ENCODE measurements around the gene PEAK3. TPM values are rescaled to one million over a fixed set of nuclear protein-coding genes. Genes with fewer than 3 reads are reported as not detected.

PEAK3 gene
- total and polyA plus RNA-seq, 9 of the 15 experiments (the other 6 are each of a cell fraction or from before 2014, with no cell fraction given) = 0.07 to 0.40 TPM; not detected in 7

DNA sequence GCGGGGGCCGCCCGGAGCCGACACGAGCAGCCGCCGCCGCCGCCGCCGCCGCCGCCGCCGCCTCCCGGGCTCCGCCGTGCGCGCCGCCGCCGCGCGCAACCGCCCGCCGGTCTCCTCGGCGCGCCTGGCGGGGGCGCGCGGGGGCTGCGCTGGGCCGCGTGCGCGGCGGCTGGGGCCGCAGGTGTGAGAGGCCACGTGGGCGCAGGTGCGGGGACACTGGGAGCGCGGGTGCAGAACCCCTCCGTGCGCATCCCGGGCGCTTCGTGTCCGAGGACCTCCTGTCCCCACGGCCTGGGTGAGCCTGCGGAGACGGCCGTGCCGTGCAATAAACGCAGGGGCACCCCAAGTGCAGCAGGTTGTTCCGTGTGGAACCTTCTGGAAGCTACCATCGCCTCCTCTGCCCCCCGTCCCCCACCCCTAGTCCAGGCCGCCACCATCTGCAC is 26.2 kb upstream of the PEAK3 start, which contains the start of gene LINGO3:
Gene LINGO3 (minus strand): TSS at position 41 of the 443 bp plus-strand sequence. CDS start 16,378 bp downstream, outside the sequence.
- peak within 1 kb of the TSS; percentile 21; the same call in 1 of the 2 replicates for H3K4me3 ChIP-seq
- H3K4me2 ChIP-seq (ENCODE audit: insufficient read depth, low read length) = peak within 1 kb of the TSS; percentile 70; the same call in 1 of the 2 replicates
- H3K79me2 ChIP-seq (ENCODE audit: control insufficient read depth, insufficient read depth, low read length) = no peaks in the 10 kb centered on the region
- peak within 1 kb of the TSS in 1 of 2 experiments; percentile 81; a peak in 2 of 4 replicates for H3K9ac ChIP-seq (ENCODE audit: insufficient read depth in 1 of 2, low read depth in 2 of 2, low read length in 2 of 2)
- H3K27ac ChIP-seq (ENCODE audit: extremely low read depth, low read depth, low read length) = no peak within 1 kb of the TSS
- no TSS peak for BruUV-seq (replicated peaks)
- 24% methylated on average over 10 of the region's 63 CpGs for WGBS (ENCODE audit: insufficient coverage, low coverage, missing lambda C conversion rate)
- H3K9me1 ChIP-seq (ENCODE audit: control insufficient read depth, insufficient read depth, low read length) = peaks cover 3% of the 10 kb centered on the region
- DNase-seq (ENCODE audit: extremely low read depth in 1 of 4, low spot score in 3 of 4) (peak; percentile 37 to 85 (median 61)), FAIRE-seq (no peak), ATAC-seq (peak; percentile 9; the same call in 1 of the 3 replicates)
- ChIA-PET CTCF (ENCODE audit: low intra/inter-chr PET ratio) (no interaction called here), POLR2A (no interaction called here)
- peaks cover 3 to 51% of the 10 kb centered on the region in 2 experiments; a peak in 3 of 5 replicates for H3K4me1 ChIP-seq (replicated peaks in 1 of 2; ENCODE audit: control insufficient read depth in 2 of 2, insufficient read depth in 2 of 2, low read length in 2 of 2)
- H3K36me3 ChIP-seq (ENCODE audit: control insufficient read depth, insufficient read depth, low read length) = no peaks in the 10 kb centered on the region
- H4K20me1 ChIP-seq (replicated peaks; ENCODE audit: control insufficient read depth, insufficient read depth, low read length) = no peaks in the 10 kb centered on the region
- intact Hi-C loops (cut with micrococcal nuclease) = no loop called here
- no peaks in the 10 kb centered on the region for H3K9me3 ChIP-seq (replicated peaks; ENCODE audit: control insufficient read depth, insufficient read depth, low read depth, low read length)
- H2AFZ ChIP-seq (ENCODE audit: low read depth, low read length) = peak within 1 kb of the TSS; percentile 84
- peaks cover 0 to 13% of the 10 kb centered on the region in 2 experiments; a peak in 2 of 5 replicates for H3K27me3 ChIP-seq (ENCODE audit: control insufficient read depth in 2 of 2, insufficient read depth in 2 of 2, low read length in 2 of 2)
- in situ Hi-C loops (cut with MboI) = no loop called here
- TF ChIP-seq NR2C2 (CRISPR knock-in tag; IDR thresholded peaks at IDR 0.05) = 0 out of 2 replicates have a peak, but pooled peaks have one; percentile 27
- TF ChIP-seq NR2C2 (tag; IDR thresholded peaks at IDR 0.05) = no peak
- TF ChIP-seq, protein P1, sequence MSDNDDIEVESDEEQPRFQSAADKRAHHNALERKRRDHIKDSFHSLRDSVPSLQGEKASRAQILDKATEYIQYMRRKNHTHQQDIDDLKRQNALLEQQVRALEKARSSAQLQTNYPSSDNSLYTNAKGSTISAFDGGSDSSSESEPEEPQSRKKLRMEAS (CRISPR knock-in tag; IDR thresholded peaks at IDR 0.05) = peak; percentile 83
- TF ChIP-seq ZNF431 (CRISPR knock-in tag; IDR thresholded peaks at IDR 0.05) = no peak
- peak; percentile 58 for TF ChIP-seq PRDM10 (IDR thresholded peaks at IDR 0.05; ENCODE audit: partially characterized antibody)
- TF ChIP-seq ZNF324 (CRISPR knock-in tag; IDR thresholded peaks at IDR 0.05) = no peak
- peak; percentile 48 to 68; a peak in 3 of 4 replicates for TF ChIP-seq NRF1 (conservative IDR thresholded peaks at IDR 0.05 in 1 of 2, IDR thresholded peaks at IDR 0.05 in 1 of 2)
- TF ChIP-seq, protein P2, sequence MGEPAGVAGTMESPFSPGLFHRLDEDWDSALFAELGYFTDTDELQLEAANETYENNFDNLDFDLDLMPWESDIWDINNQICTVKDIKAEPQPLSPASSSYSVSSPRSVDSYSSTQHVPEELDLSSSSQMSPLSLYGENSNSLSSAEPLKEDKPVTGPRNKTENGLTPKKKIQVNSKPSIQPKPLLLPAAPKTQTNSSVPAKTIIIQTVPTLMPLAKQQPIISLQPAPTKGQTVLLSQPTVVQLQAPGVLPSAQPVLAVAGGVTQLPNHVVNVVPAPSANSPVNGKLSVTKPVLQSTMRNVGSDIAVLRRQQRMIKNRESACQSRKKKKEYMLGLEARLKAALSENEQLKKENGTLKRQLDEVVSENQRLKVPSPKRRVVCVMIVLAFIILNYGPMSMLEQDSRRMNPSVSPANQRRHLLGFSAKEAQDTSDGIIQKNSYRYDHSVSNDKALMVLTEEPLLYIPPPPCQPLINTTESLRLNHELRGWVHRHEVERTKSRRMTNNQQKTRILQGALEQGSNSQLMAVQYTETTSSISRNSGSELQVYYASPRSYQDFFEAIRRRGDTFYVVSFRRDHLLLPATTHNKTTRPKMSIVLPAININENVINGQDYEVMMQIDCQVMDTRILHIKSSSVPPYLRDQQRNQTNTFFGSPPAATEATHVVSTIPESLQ (CRISPR knock-in tag; IDR thresholded peaks at IDR 0.05) = no peak
- TF ChIP-seq FOXP1 (CRISPR knock-in tag; IDR thresholded peaks at IDR 0.05) = peak; percentile 36; the same call in 1 of the 2 replicates
- 0 out of 2 replicates have a peak, but pooled peaks have one; percentile 13 for TF ChIP-seq RBFOX2 (IDR thresholded peaks at IDR 0.05; ENCODE audit: low read depth, low read length)
- TF ChIP-seq HMGN3 (IDR thresholded peaks at IDR 0.05; ENCODE audit: borderline replicate concordance, extremely low read depth, insufficient read length, low read depth, low read length) = peak; percentile 38
- peak; percentile 54 for TF ChIP-seq MYC (IDR thresholded peaks at IDR 0.05; ENCODE audit: low read depth, low read length)
- no peak for TF ChIP-seq MYC (CRISPR knock-in tag; IDR thresholded peaks at IDR 0.05; ENCODE audit: borderline replicate concordance, low read depth)
- 0 out of 4 replicates have a peak, but pooled peaks of 1 of the 2 experiments have one; percentile 20 for TF ChIP-seq MNT (conservative IDR thresholded peaks at IDR 0.05)
